A549 (cell line): ENCODE results near the gene OXTR. TPM values are rescaled to one million over a fixed set of nuclear protein-coding genes. Genes with fewer than 3 reads are reported as not detected.

Source experiments
- ATAC-seq, 2 experiments: fragments of 200-7000 bp in 1 of 2; fragments of >200 bp in 1 of 2; cut with Nextera tagmentation in 1 of 2; cut with Tn5 transposase in 1 of 2; 3 replicates each; pipeline versions ENCODE4 v1.8.0 to v1.9.1; 2018 to 2020; ENCODE audit warnings: mild to moderate bottlenecking in 1 of 2, moderate library complexity in 1 of 2
- CTCF ChIA-PET: fragments of 300-600 bp; sonication (Branson Sonifier 250); formaldehyde crosslinking; extraction: SDS; loops from one replicate; lab custom pipeline; 2021; ENCODE audit warnings: antibody characterized with exemption, inconsistent platforms; lab: Yijun Ruan, JAX
- POLR2A ChIA-PET: fragments of 350-600 bp; formaldehyde crosslinking; extraction: SDS; loops from one replicate; lab custom pipeline; 2021; ENCODE audit warnings: antibody characterized with exemption, inconsistent platforms; lab: Yijun Ruan, JAX
- DNase-seq, 2 experiments: peaks; one replicate each; pipeline versions ENCODE4 v3.0.0 to v3.0.0-alpha.2; 2011 to 2016; ENCODE audit warnings: low read depth in 1 of 2, low spot score in 1 of 2
- FAIRE-seq: peaks from 2 replicates; lab custom pipeline; 2011; peaks lifted over from hg19 to GRCh38; lab: Jason Lieb, UNC
- H3K27ac ChIP-seq, 2 experiments: fragments of >200 bp; sonication (Bioruptor Twin); formaldehyde crosslinking; 3 replicates each; pipeline ENCODE4 v1.5.1; 2016 to 2017
- H3K4me1 ChIP-seq: fragments of >200 bp; sonication (Bioruptor Twin); formaldehyde crosslinking; 3 replicates; pipeline ENCODE4 v1.6.1; 2016
- H3K4me2 ChIP-seq: fragments of >200 bp; sonication (Bioruptor Twin); formaldehyde crosslinking; 3 replicates; pipeline ENCODE4 v1.6.1; 2016
- H3K4me3 ChIP-seq: fragments of >200 bp; sonication (Bioruptor Twin); formaldehyde crosslinking; 3 replicates; pipeline ENCODE4 v1.5.1; 2016
- H3K9me3 ChIP-seq: fragments of >200 bp; sonication (Bioruptor Twin); formaldehyde crosslinking; 3 replicates; pipeline ENCODE4 v1.6.1; 2016
- BHLHE40 ChIP-seq: IDR thresholded peaks from 2 replicates; pipeline ENCODE4 v1.6.1; 2012; ENCODE audit warnings: low read depth, low read length, inconsistent platforms
- CTCF ChIP-seq: fragments of >200 bp; sonication (Bioruptor Twin); formaldehyde crosslinking; IDR thresholded peaks from 3 replicates; pipeline ENCODE4 v1.5.1; 2016
- EHF ChIP-seq: fragments of 250-450 bp; sonication (Bioruptor Pico); IDR thresholded peaks from 2 replicates; pipeline ENCODE4 v1.5.0; 2020; ENCODE audit warnings: mild to moderate bottlenecking
- FOSB ChIP-seq: fragments of 250-450 bp; sonication (Bioruptor Pico); IDR thresholded peaks from 2 replicates; pipeline ENCODE4 v1.5.0; 2020; ENCODE audit warnings: mild to moderate bottlenecking, moderate library complexity
- FOSL2 ChIP-seq, 2 experiments: fragments of 450-650 bp in 1 of 2; fragments of >200 bp in 1 of 2; sonication (Bioruptor Twin) in 1 of 2; formaldehyde crosslinking; IDR thresholded peaks; 2 replicates each; pipeline versions ENCODE4 v1.5.0 to v1.6.1; 2016 to 2020; ENCODE audit warnings: mild to moderate bottlenecking in 1 of 2, moderate library complexity in 1 of 2
- FOXS1 ChIP-seq: fragments of 250-450 bp; sonication (Bioruptor Pico); IDR thresholded peaks from 2 replicates; pipeline ENCODE4 v1.5.0; 2020; ENCODE audit warnings: mild to moderate bottlenecking, moderate library complexity
- HDAC2 ChIP-seq: fragments of 200-600 bp; sonication (generic); IDR thresholded peaks from 2 replicates; pipeline ENCODE4 v1.6.1; 2016
- HOXB13 ChIP-seq: fragments of 250-450 bp; sonication (Bioruptor Pico); IDR thresholded peaks from 2 replicates; pipeline ENCODE4 v1.5.0; 2020; ENCODE audit warnings: low read depth, mild to moderate bottlenecking, moderate library complexity
- RCOR1 ChIP-seq: fragments of 150-350 bp; IDR thresholded peaks from 2 replicates; pipeline ENCODE4 v1.6.1; 2014; ENCODE audit warnings: antibody characterized with exemption, low read length, low read depth
- SREBF2 ChIP-seq: fragments of 450-650 bp; IDR thresholded peaks from 2 replicates; pipeline ENCODE4 v1.6.1; 2014; ENCODE audit warnings: mild to moderate bottlenecking, moderate library complexity
- TFCP2L1 ChIP-seq: fragments of 250-450 bp; sonication (Bioruptor Pico); IDR thresholded peaks from 2 replicates; pipeline ENCODE4 v1.5.0; 2021; ENCODE audit warnings: mild to moderate bottlenecking
- TP53 ChIP-seq: fragments of 250-450 bp; sonication (Bioruptor Pico); IDR thresholded peaks from 2 replicates; pipeline ENCODE4 v1.5.0; 2021; ENCODE audit warnings: mild to moderate bottlenecking, moderate library complexity
- ZC3H11A ChIP-seq: fragments of 450-650 bp; IDR thresholded peaks from 2 replicates; pipeline ENCODE4 v1.6.1; 2014; ENCODE audit warnings: antibody characterized with exemption, mild to moderate bottlenecking
- WGBS: methylation state at CpG from one replicate; pipeline ENCODE4 v1.1.6; 2017; ENCODE audit errors: missing lambda C conversion rate; 5-methylcytosine and 5-hydroxymethylcytosine counted together
- polyA plus RNA-seq, 4 experiments: library from polyadenylated mRNA; depleted of rRNA in 3 of 4; stranded (reverse); fragments of >200 nt; fragmentation: RNase III in 1 of 4; extraction: RNeasy Plus Mini Kit Qiagen cat#74134 plus additional on column Dnase treatment in 1 of 4; gene quantifications; 2 replicates in 3 of 4; 3 replicates in 1 of 4; pipeline ENCODE4 v1.2.3, GENCODE V29; 2011 to 2017
- TF ChIP-seq, protein P1 (sequence below): fragments of 250-450 bp; sonication (Bioruptor Pico); IDR thresholded peaks from 2 replicates; pipeline ENCODE4 v1.5.0; 2021; ENCODE audit warnings: mild to moderate bottlenecking, moderate library complexity, borderline replicate concordance
- TF ChIP-seq, protein P2 (sequence below): fragments of 150-350 bp; IDR thresholded peaks from 2 replicates; pipeline ENCODE4 v1.6.1; 2014; ENCODE audit warnings: low read depth, mild to moderate bottlenecking, low read length

The OXTR gene
- polyA plus RNA-seq, 2 of the 4 experiments (the other 2 are of a cell fraction) = 2.1 to 2.4 TPM

DNA sequence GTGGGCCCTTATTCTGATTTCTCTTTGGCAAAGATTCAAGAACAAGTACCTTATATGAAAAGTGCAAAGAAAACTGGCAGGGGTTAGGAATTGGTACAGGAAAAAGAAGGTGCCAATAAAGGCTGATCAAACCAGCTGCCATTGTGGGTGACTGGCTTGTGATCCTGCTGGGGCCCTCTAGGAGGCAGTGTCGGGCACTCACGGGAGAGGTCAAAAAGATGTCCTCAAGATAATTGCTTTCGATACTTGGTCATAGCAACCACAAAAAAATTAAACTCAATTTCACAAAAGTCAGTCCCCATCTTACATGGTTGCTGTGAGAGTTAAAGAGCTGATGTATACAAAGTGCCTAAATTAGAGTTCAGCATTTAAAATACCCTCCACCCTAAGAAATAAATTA, 66.9 kb downstream of the OXTR start:
- DNase-seq = no peak
- FAIRE-seq = no peak
- peaks cover 22% of the 10 kb centered on the region for H3K9me3 ChIP-seq
- no peak for TF ChIP-seq HDAC2
- TF ChIP-seq RCOR1 = no peak
- no peak for TF ChIP-seq FOSB
- TF ChIP-seq SREBF2 = no peak
- TF ChIP-seq EHF = no peak
- no peak for TF ChIP-seq HOXB13 (CRISPR knock-in tag)
- TF ChIP-seq BHLHE40 = no peak
- no peak for TF ChIP-seq CTCF
- TF ChIP-seq TP53 (CRISPR knock-in tag) = no peak
- TF ChIP-seq FOSL2 (IDR thresholded peaks at IDR 0.05) = no peak
- no peak for TF ChIP-seq FOSL2 (CRISPR knock-in tag; IDR thresholded peaks at IDR 0.05)
- no peak for TF ChIP-seq ZC3H11A
- TF ChIP-seq, protein P1, sequence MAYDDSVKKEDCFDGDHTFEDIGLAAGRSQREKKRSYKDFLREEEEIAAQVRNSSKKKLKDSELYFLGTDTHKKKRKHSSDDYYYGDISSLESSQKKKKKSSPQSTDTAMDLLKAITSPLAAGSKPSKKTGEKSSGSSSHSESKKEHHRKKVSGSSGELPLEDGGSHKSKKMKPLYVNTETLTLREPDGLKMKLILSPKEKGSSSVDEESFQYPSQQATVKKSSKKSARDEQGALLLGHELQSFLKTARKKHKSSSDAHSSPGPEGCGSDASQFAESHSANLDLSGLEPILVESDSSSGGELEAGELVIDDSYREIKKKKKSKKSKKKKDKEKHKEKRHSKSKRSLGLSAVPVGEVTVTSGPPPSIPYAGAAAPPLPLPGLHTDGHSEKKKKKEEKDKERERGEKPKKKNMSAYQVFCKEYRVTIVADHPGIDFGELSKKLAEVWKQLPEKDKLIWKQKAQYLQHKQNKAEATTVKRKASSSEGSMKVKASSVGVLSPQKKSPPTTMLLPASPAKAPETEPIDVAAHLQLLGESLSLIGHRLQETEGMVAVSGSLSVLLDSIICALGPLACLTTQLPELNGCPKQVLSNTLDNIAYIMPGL (CRISPR knock-in tag) = no peak
- no peak for TF ChIP-seq FOXS1 (CRISPR knock-in tag)
- TF ChIP-seq TFCP2L1 (CRISPR knock-in tag) = no peak
- TF ChIP-seq, protein P2, sequence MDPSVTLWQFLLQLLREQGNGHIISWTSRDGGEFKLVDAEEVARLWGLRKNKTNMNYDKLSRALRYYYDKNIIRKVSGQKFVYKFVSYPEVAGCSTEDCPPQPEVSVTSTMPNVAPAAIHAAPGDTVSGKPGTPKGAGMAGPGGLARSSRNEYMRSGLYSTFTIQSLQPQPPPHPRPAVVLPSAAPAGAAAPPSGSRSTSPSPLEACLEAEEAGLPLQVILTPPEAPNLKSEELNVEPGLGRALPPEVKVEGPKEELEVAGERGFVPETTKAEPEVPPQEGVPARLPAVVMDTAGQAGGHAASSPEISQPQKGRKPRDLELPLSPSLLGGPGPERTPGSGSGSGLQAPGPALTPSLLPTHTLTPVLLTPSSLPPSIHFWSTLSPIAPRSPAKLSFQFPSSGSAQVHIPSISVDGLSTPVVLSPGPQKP = no peak
- H3K4me2 ChIP-seq = no peak overlapping the region
- CTCF ChIA-PET = interaction anchor here (2.3 kb wide), 1 partner anchor 67 kb away, joined by 8 read pairs; the partner anchor contains the start of gene OXTR
- no peak for ATAC-seq
- POLR2A ChIA-PET = no interaction called here
- no peak overlapping the region for H3K27ac ChIP-seq
- H3K4me3 ChIP-seq = no peak overlapping the region
- no peaks in the 10 kb centered on the region for H3K4me1 ChIP-seq
- 52% methylated on average over 3 of the region's 3 CpGs for WGBS

Other genes with a start within 250 kb of the OXTR start
- 0.59 and 0.86 TPM in 2 replicates for gene SSUH2, start 124.8 kb downstream of the OXTR start, polyA plus RNA-seq (2011; rRNA removed)
- 0.35 to 0.56 TPM (median 0.47 TPM) in 3 replicates for gene SSUH2, start 124.8 kb downstream of the OXTR start, polyA plus RNA-seq (2017; fragmentation: RNase III; extraction: RNeasy Plus Mini Kit Qiagen cat#74134 plus additional on column Dnase treatment)
- gene CAV3, start 35.8 kb downstream of the OXTR start, polyA plus RNA-seq (2011; rRNA removed) = not detected in 2 replicates
- gene CAV3, start 35.8 kb downstream of the OXTR start, polyA plus RNA-seq (2017; fragmentation: RNase III; extraction: RNeasy Plus Mini Kit Qiagen cat#74134 plus additional on column Dnase treatment) = not detected in 3 replicates
- gene RAD18, start 193.9 kb upstream of the OXTR start, polyA plus RNA-seq (2011; rRNA removed) = 16.3 and 23.2 TPM in 2 replicates
- gene RAD18, start 193.9 kb upstream of the OXTR start, polyA plus RNA-seq (2017; fragmentation: RNase III; extraction: RNeasy Plus Mini Kit Qiagen cat#74134 plus additional on column Dnase treatment) = 11.6 to 12.9 TPM (median 11.8 TPM) in 3 replicates